ENCODE results near the gene RO60. TPM values are rescaled to one million over a fixed set of nuclear protein-coding genes. Genes with fewer than 3 reads are reported as not detected.

Gene RO60
- total RNA-seq, 2 experiments from 2014 or later: 46.1 to 46.3 TPM

- no peak overlapping the region for H3K27ac ChIP-seq (ENCODE audit: low read depth in 1 of 2, low read length in 2 of 2)
- no peaks in the 10 kb centered on the region for H3K27me3 Mint-ChIP-seq
- no peaks in the 10 kb centered on the region for H3K9me3 Mint-ChIP-seq
- peaks cover 16% of the 10 kb centered on the region for H3K36me3 ChIP-seq (ENCODE audit: insufficient read depth, low read length)
- intact Hi-C loops (cut with DNase I, micrococcal nuclease): loop anchor here in 1 of 2 experiments (2.0 to 5.0 kb wide), 2 partner anchors 17 to 42 kb away; no protein-coding TSS in a partner anchor
- POLR2A ChIA-PET: interaction anchor here (0.7 to 6.1 kb wide), 6 partner anchors 14 to 45 kb away, joined by 3 to 52 read pairs (median 5); partner anchors contain the start of genes CDC73, RO60 and UCHL5
- DNase-seq (peak in 1 of 14 experiments; percentile 5), ATAC-seq (ENCODE audit: poor library complexity) (no peak)
- CTCF ChIA-PET: interaction anchor here (1.1 kb wide), 1 partner anchor 18 kb away, joined by 4 read pairs; the partner anchor contains the start of gene CDC73
- H3K27me3 ChIP-seq (ENCODE audit: control insufficient read depth in 1 of 2, insufficient read depth in 2 of 2, low read length in 2 of 2): no peaks in the 10 kb centered on the region
- peaks cover 29% of the 10 kb centered on the region for H3K36me3 Mint-ChIP-seq (ENCODE audit: low read depth)
- H3K4me3 Mint-ChIP-seq: peak overlapping the region; percentile 96
- H3K4me3 ChIP-seq (ENCODE audit: low read length): peak overlapping the region; percentile 91
- H3K4me1 ChIP-seq (ENCODE audit: insufficient read depth, low read length): peaks cover 18% of the 10 kb centered on the region
- H3K27ac Mint-ChIP-seq: peak overlapping the region; percentile 85
- peaks cover 35% of the 10 kb centered on the region for H3K4me1 Mint-ChIP-seq (ENCODE audit: low read depth)
- TF ChIP-seq, protein P1, sequence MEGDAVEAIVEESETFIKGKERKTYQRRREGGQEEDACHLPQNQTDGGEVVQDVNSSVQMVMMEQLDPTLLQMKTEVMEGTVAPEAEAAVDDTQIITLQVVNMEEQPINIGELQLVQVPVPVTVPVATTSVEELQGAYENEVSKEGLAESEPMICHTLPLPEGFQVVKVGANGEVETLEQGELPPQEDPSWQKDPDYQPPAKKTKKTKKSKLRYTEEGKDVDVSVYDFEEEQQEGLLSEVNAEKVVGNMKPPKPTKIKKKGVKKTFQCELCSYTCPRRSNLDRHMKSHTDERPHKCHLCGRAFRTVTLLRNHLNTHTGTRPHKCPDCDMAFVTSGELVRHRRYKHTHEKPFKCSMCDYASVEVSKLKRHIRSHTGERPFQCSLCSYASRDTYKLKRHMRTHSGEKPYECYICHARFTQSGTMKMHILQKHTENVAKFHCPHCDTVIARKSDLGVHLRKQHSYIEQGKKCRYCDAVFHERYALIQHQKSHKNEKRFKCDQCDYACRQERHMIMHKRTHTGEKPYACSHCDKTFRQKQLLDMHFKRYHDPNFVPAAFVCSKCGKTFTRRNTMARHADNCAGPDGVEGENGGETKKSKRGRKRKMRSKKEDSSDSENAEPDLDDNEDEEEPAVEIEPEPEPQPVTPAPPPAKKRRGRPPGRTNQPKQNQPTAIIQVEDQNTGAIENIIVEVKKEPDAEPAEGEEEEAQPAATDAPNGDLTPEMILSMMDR (IDR thresholded peaks at IDR 0.05): no peak
- H3K9me3 ChIP-seq (ENCODE audit: control insufficient read depth in 1 of 2, insufficient read depth in 1 of 2, low read length in 2 of 2): no peaks in the 10 kb centered on the region
Measured at GRCh38 chr1:193103759-193104501, 44.5 kb downstream of the RO60 start.

DNA sequence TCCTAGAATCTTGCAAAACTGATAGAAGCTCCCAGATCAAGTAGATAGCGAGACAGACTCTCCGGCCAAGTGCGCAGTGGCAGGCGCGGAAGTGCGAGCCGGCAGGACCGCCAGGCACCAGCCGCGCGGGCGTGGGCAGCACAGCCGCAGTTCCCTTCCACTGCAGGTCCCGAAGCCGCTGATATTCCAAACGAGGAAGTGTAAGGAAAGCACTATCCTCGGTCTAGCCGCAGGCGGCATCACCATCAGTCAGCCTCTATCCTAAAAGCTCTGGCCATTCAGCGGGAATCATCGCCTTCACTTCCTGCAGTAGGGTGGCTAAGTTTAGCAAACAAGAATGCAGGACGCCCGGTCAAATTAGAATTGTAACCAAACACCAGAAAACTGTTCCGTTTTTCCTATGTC, 45.1 kb downstream of the RO60 start:
- ChIA-PET CTCF (interaction anchor here (1.1 kb wide), 1 partner anchor 17 kb away, joined by 4 read pairs; the partner anchor contains the start of gene CDC73), POLR2A (interaction anchor here (0.7 to 6.1 kb wide), 7 partner anchors 14 to 46 kb away, joined by 3 to 52 read pairs (median 4); partner anchors contain the start of genes CDC73, RO60 and UCHL5)
- ATAC-seq (ENCODE audit: poor library complexity) (peak; percentile 22), DNase-seq (peak in 5 of 14 experiments; percentile 12 to 47 (median 35))
- Mint-ChIP-seq H3K27me3 (no peaks in the 10 kb centered on the region), H3K36me3 (ENCODE audit: low read depth) (peaks cover 23% of the 10 kb centered on the region), H3K4me1 (ENCODE audit: low read depth) (peaks cover 35% of the 10 kb centered on the region), H3K4me3 (peak overlapping the region; percentile 96), H3K27ac (peak overlapping the region; percentile 85), H3K9me3 (no peaks in the 10 kb centered on the region)
- Histone ChIP-seq H3K9me3 (ENCODE audit: control insufficient read depth in 1 of 2, insufficient read depth in 1 of 2, low read length in 2 of 2) (no peaks in the 10 kb centered on the region), H3K36me3 (ENCODE audit: insufficient read depth, low read length) (peaks cover 10% of the 10 kb centered on the region), H3K27ac (ENCODE audit: low read depth in 1 of 2, low read length in 2 of 2) (no peak overlapping the region), H3K27me3 (ENCODE audit: control insufficient read depth in 1 of 2, insufficient read depth in 2 of 2, low read length in 2 of 2) (no peaks in the 10 kb centered on the region), H3K4me3 (ENCODE audit: low read length) (peak overlapping the region; percentile 91), H3K4me1 (ENCODE audit: insufficient read depth, low read length) (peaks cover 18% of the 10 kb centered on the region)
- intact Hi-C loops (cut with DNase I, micrococcal nuclease): loop anchor here in 1 of 2 experiments (2.0 to 5.0 kb wide), 2 partner anchors 16 to 42 kb away; no protein-coding TSS in a partner anchor
- TF ChIP-seq, protein P1 (IDR thresholded peaks at IDR 0.05): no peak

GRCh38 chr1:193104907-193105820, 45.8 kb downstream of the RO60 start, which contains the start of gene GLRX2:
Gene GLRX2 (minus strand): TSS chr1:193105414. CDS start chr1:193105382, 32 bp downstream.
- TF ChIP-seq, protein P1 (IDR thresholded peaks at IDR 0.05): no peak
- intact Hi-C loops (cut with DNase I, micrococcal nuclease): loop anchor here (1.0 to 5.0 kb wide), 3 partner anchors 16 to 43 kb away; partner anchors contain the start of gene CDC73 (in 1 of the 2)
- Mint-ChIP-seq H3K36me3 (ENCODE audit: low read depth) (peaks cover 18% of the 10 kb centered on the region), H3K27ac (peak within 1 kb of the TSS; percentile 85), H3K27me3 (no peaks in the 10 kb centered on the region), H3K4me1 (ENCODE audit: low read depth) (peaks cover 35% of the 10 kb centered on the region), H3K4me3 (peak within 1 kb of the TSS; percentile 96), H3K9me3 (no peaks in the 10 kb centered on the region)
- ATAC-seq (ENCODE audit: poor library complexity) (peak; percentile 95), DNase-seq (peak; percentile 28 to 81 (median 58))
- Histone ChIP-seq H3K4me3 (ENCODE audit: low read length) (peak within 1 kb of the TSS; percentile 91), H3K27me3 (ENCODE audit: control insufficient read depth in 1 of 2, insufficient read depth in 2 of 2, low read length in 2 of 2) (no peaks in the 10 kb centered on the region), H3K36me3 (ENCODE audit: insufficient read depth, low read length) (peaks cover 5% of the 10 kb centered on the region), H3K4me1 (ENCODE audit: insufficient read depth, low read length) (peaks cover 18% of the 10 kb centered on the region), H3K9me3 (ENCODE audit: control insufficient read depth in 1 of 2, insufficient read depth in 1 of 2, low read length in 2 of 2) (no peaks in the 10 kb centered on the region), H3K27ac (ENCODE audit: low read depth in 1 of 2, low read length in 2 of 2) (peak within 1 kb of the TSS; percentile 22 to 25)
- ChIA-PET CTCF (interaction anchor here (1.0 to 1.1 kb wide), 2 partner anchors 16 to 18 kb away, joined by 3 to 4 read pairs; partner anchors contain the start of gene CDC73), POLR2A (interaction anchor here (0.7 to 6.1 kb wide), 6 partner anchors 13 to 46 kb away, joined by 3 to 52 read pairs (median 5); partner anchors contain the start of genes CDC73, RO60 and UCHL5)
